Measurements from ENCODE around the gene LRRTM2.
"Not testable (repeated sequence)": the region's sequence is repeated elsewhere in the genome, so short reads cannot be mapped to it uniquely, and the experiment has no call there.

Gene LRRTM2

GRCh38 chr5:138874771-138875551, at the start of gene LRRTM2:
Gene LRRTM2, minus strand, starts transcription at chr5:138875335. Its CDS starts 424 bp downstream, at chr5:138874911.
- Histone ChIP-seq H3K27ac (no peak within 1 kb of the TSS), H3K4me3 (peak within 1 kb of the TSS in 1 of 2 donors; percentile 7), H3K4me1 (peaks cover 0 to 72% (median 35%) of the 10 kb centered on the region in 4 donors), H3K9me3 (no peaks in the 10 kb centered on the region), H3K36me3 (no peaks in the 10 kb centered on the region), H3K27me3 (no peaks in the 10 kb centered on the region)
- intact Hi-C loops (cut with DNase I; ENCODE audit: low total_unique reads): no loop called here
- no peak for DNase-seq
- TF ChIP-seq CTCF (IDR thresholded peaks at IDR 0.05): no peak

- no peak overlapping the region for H3K4me3 ChIP-seq
- H3K27ac ChIP-seq: no peak overlapping the region
- intact Hi-C loops (cut with DNase I; ENCODE audit: low total_unique reads): no loop called here
- peaks cover 0 to 59% (median 16%) of the 10 kb centered on the region in 4 donors for H3K4me1 ChIP-seq
- no peaks in the 10 kb centered on the region for H3K27me3 ChIP-seq
- no peaks in the 10 kb centered on the region for H3K9me3 ChIP-seq
- TF ChIP-seq CTCF (IDR thresholded peaks at IDR 0.05): no peak
- peaks cover 24 to 56% (median 43%) of the 10 kb centered on the region in 3 donors for H3K36me3 ChIP-seq
- no peak for DNase-seq
These were observed 47.4 kb upstream of the LRRTM2 start for GRCh38 chr5:138922494-138922893.

GRCh38 chr5:138921362-138921761, 46.2 kb upstream of the LRRTM2 start:
- H3K27ac ChIP-seq; intact Hi-C loops (cut with DNase I; ENCODE audit: low total_unique reads); H3K9me3 ChIP-seq; DNase-seq; H3K27me3 ChIP-seq; H3K4me3 ChIP-seq: not testable (repeated sequence)
- H3K4me1 ChIP-seq: peaks cover 0 to 48% (median 11%) of the 10 kb centered on the region in 4 donors
- H3K36me3 ChIP-seq: peaks cover 20 to 46% (median 33%) of the 10 kb centered on the region in 3 donors

- Histone ChIP-seq H3K27me3 (no peaks in the 10 kb centered on the region), H3K4me1 (peaks cover 0 to 46% (median 11%) of the 10 kb centered on the region in 4 donors), H3K36me3 (peaks cover 14 to 40% (median 21%) of the 10 kb centered on the region in 3 donors), H3K9me3 (no peaks in the 10 kb centered on the region), H3K4me3 (no peak overlapping the region), H3K27ac (no peak overlapping the region)
- no peak for TF ChIP-seq CTCF (IDR thresholded peaks at IDR 0.05)
- no peak for DNase-seq
- intact Hi-C loops (cut with DNase I; ENCODE audit: low total_unique reads): no loop called here
These were observed 45.0 kb upstream of the LRRTM2 start for GRCh38 chr5:138920181-138920580.

- no peak overlapping the region for H3K4me3 ChIP-seq
- no peak for DNase-seq
- no peak for TF ChIP-seq CTCF (IDR thresholded peaks at IDR 0.05)
- no peak overlapping the region for H3K27ac ChIP-seq
- no peaks in the 10 kb centered on the region for H3K27me3 ChIP-seq
- H3K36me3 ChIP-seq: peaks cover 8 to 27% (median 18%) of the 10 kb centered on the region in 3 donors
- H3K4me1 ChIP-seq: peaks cover 0 to 43% (median 11%) of the 10 kb centered on the region in 4 donors
- H3K9me3 ChIP-seq: no peaks in the 10 kb centered on the region
- intact Hi-C loops (cut with DNase I; ENCODE audit: low total_unique reads): no loop called here
These were observed 43.6 kb upstream of the LRRTM2 start for GRCh38 chr5:138918686-138919085.

- DNase-seq: no peak
- intact Hi-C loops (cut with DNase I; ENCODE audit: low total_unique reads): no loop called here
- no peak for TF ChIP-seq CTCF (IDR thresholded peaks at IDR 0.05)
- Histone ChIP-seq H3K27me3 (no peaks in the 10 kb centered on the region), H3K9me3 (no peaks in the 10 kb centered on the region), H3K4me1 (peaks cover 0 to 26% (median 17%) of the 10 kb centered on the region in 4 donors), H3K27ac (no peak overlapping the region), H3K36me3 (peaks cover 8 to 26% (median 16%) of the 10 kb centered on the region in 3 donors), H3K4me3 (no peak overlapping the region)
These were observed 39.2 kb upstream of the LRRTM2 start for GRCh38 chr5:138914338-138914737.
